Breast epithelium (tissue), 3 donors: Measurements from ENCODE around the gene NEK6.

ENCODE experiments used
- POLR2AphosphoS5 ChIP-seq, 3 donors: sonication (generic); formaldehyde crosslinking; IDR thresholded peaks; one replicate each; pipeline ENCODE4 v1.6.1; 2017; ENCODE audit warnings: antibody characterized with exemption in 3 of 3
- TF ChIP-seq, protein P1 (sequence below), 3 donors: fragments of 450-650 bp; IDR thresholded peaks; one replicate each; pipeline ENCODE4 v1.5.1; 2016 to 2017; ENCODE audit warnings: antibody characterized with exemption in 3 of 3, mild to moderate bottlenecking in 3 of 3, moderate library complexity in 3 of 3

DNA sequence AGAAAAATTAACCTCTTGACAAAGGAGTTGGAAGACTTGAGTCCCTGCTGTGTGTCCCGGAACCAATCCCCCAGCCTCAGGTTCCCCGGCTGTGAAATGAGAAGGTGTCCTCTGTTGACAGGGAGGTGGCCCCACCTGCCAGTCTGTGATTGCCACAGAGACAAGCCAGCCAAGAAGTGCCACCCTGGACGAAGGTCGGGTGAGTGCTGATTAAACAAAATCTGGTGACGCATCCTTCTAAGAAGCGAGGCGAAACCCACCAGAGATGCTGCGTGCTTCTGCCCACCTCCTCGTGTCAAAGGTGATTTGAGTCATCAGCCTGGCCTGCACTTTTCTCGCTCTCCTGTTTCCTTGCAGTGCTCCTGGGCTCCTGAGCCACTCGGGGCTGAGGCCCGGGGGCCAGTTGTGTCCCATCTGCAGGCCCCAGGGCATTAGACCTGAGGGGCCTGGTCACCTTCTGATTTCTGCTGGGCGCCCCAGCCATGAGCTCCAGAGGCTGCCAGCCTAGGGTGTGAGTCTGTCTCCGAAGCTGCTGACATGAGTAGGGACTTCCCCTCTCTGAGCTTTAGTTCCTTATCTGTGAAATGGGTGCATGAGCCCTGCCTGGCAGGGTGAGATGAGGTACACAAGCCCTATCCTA is 28.7 kb downstream of the NEK6 start:
- TF ChIP-seq, protein P1, sequence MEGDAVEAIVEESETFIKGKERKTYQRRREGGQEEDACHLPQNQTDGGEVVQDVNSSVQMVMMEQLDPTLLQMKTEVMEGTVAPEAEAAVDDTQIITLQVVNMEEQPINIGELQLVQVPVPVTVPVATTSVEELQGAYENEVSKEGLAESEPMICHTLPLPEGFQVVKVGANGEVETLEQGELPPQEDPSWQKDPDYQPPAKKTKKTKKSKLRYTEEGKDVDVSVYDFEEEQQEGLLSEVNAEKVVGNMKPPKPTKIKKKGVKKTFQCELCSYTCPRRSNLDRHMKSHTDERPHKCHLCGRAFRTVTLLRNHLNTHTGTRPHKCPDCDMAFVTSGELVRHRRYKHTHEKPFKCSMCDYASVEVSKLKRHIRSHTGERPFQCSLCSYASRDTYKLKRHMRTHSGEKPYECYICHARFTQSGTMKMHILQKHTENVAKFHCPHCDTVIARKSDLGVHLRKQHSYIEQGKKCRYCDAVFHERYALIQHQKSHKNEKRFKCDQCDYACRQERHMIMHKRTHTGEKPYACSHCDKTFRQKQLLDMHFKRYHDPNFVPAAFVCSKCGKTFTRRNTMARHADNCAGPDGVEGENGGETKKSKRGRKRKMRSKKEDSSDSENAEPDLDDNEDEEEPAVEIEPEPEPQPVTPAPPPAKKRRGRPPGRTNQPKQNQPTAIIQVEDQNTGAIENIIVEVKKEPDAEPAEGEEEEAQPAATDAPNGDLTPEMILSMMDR (IDR thresholded peaks at IDR 0.05) = no peak
- TF ChIP-seq POLR2AphosphoS5 (IDR thresholded peaks at IDR 0.05) = no peak
